Stimulated activated CD8-positive, alpha-beta memory T cell treated with anti-CD3 and anti-CD28 coated beads, Interleukin-4, amount 100 ng/mL, for 48 hours (primary cell): ENCODE data around the gene PPP6R1.
"Not testable (repeated sequence)": the region's sequence is repeated elsewhere in the genome, so short reads cannot be mapped to it uniquely, and the experiment has no call there.

Experiments
- DNase-seq: peaks from one replicate; pipeline ENCODE4 v3.0.0-alpha.2; 2020

Gene PPP6R1

DNA sequence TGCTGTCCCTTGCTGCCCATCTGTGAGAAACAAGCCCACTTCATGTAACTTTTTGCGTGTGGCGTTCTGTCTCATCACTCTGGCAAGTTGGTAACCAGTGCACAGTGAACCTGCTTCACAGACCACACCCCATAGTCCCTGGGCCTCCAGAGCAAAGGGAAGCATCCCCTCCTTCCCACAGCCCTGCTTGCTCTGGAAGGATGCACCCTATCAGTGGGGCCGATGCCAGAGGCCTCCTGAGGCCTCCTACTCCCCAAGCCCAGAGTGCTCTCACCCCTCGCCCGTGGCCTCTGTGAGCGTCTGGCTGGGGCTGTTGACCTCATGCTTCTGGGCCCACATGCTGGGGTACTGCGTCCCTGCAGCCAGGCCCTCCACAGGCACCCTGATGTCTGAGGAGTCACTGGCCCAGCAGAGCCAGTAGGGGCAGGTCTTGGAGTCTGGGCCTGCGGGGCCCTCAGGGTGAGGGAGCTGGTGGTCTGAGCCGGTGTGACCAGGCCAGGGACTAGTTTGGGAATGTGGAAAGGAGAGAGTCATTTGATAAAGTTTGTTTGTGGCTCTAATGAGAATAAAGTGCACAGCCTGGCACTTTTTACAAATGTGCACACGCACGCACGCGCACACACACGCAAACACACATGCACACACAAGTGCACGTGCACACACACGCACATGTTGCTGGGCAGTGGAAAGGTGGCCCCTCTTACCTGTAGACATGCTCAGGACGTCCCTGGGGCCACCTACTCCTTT is 35.4 kb downstream of the PPP6R1 start:
- DNase-seq = no peak

GRCh38 chr19:55220525-55220924 is 38.3 kb downstream of the PPP6R1 start:
- DNase-seq = no peak

DNA sequence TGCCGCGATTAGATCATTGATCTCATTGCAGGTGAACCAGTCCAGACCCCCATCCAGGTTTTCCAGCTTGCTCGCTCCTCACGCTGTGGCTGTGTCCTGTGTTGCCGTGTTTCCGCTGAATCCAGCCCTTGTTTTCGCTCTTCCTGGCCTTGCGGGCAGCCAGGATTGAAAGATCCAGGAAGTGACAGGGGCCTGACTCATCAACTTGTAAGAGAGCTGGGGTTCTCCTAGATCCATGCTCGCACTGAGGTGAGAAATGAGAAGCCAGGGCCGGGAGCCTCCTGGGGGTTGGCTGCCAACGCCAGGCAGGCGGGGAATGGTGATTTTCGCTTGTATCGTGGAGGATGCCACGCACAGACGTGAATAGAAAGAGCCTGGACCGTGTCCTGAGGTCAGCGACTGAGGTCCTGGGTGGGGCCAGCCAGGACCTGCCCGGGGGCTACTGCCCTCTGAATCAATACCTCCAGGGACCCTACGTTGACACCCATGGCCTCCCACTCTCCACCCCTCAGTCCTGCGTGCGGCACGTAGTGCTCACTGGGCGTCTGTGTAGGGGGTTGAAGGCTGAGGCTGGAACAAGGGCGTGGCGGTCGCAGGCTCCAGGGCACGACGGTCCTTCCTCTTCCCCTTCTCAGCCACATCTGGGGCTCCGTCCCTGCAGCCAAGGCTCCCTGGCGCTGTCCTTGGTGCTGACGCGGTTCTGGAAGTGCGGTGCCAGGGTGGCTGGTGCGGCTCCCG is 42.2 kb downstream of the PPP6R1 start:
- DNase-seq = peak; percentile 73

- no peak for DNase-seq
These were observed 45.3 kb downstream of the PPP6R1 start for GRCh38 chr19:55213547-55213946.

DNA sequence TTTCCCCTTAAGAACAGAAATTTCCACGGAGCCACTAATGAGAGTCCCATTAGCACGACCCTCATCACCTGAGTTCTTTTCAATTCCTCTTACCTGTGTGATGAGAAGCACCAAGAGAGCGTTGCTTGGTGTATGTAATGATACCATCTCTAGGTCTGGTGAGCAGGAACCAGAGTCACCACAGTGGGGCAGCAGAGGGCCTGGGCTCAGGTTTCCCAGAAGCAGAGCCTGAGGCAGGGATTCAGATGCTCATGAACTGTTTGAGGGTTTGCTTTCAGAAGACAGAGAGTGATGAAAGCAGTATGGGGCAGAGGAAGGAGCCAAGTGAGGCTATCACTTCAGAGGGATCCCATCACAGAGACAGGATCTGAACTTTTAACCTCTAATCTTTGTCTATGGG is 46.4 kb downstream of the PPP6R1 start:
- DNase-seq = peak; percentile 71

- no peak for DNase-seq
These were observed 48.9 kb downstream of the PPP6R1 start for GRCh38 chr19:55209693-55210472.

- DNase-seq = no peak
These were observed 49.7 kb downstream of the PPP6R1 start, which contains the start of gene PTPRH for GRCh38 chr19:55208880-55209692. PTPRH (minus strand) TSS chr19:55209501; CDS start chr19:55209433, 68 bp downstream.

GRCh38 chr19:55206664-55207500 is 51.9 kb downstream of the PPP6R1 start:
- DNase-seq = peak; percentile 77

DNA sequence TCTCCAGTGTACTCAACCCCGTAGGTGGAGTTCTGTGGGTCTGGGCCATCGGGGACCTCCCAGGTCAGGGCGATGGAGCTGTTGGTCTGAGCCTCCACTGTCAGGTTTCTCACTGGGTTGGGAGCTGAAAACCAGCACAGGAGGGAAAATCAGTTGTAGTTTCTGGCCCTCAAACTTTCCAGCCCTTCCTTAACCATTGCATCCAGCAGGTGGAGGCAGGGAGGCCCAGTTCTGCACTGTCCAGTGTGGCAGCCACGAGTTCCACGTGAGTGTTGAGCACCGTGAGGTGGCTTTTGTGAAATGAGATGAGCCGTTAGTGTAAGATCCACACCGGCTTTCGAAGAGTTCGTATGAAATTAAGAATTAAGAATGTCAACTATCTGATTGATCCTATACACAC is 56.6 kb downstream of the PPP6R1 start:
- DNase-seq = not testable (repeated sequence)

- no peak for DNase-seq
These were observed 59.1 kb downstream of the PPP6R1 start for GRCh38 chr19:55199620-55200204.

DNA sequence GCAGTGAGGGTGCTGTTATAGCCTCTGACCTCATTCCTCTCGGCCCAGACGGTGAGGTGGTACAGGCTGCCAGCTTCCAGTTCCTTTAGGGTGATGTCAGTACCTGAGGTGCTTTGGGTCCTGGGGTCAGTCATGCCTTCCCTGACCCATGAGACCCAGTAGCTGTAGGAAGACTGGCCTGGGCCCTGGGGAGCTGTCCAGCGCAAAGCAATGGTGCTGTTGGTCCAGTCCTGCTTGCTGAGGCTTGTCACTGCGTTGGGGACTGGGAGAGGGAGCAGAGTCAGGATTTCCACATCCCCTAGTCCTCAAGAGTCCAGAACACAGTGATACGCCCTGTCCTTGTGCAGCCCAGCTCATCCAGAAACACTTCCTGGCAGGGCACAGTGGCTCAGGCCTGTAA is 60.2 kb downstream of the PPP6R1 start:
- DNase-seq = no peak

DNA sequence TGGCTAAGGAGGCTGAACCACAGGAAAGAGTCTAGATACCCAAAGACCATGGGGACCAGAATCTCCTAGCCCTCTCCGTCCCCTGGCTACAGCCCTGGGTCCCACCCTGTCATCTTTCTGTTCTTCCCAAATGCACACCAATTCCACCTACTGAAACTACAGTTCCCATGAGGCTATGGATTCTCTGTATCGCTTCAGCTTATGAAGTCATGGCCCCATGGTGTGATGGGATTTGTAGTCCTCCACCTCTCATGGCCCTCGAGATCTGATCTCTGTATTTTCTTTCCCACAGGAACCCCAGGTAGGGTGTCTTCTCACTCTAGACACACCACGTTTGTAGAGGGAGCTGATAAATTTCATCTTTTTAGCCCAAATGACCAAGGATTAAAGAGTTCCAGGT is 61.3 kb downstream of the PPP6R1 start:
- DNase-seq = no peak

DNA sequence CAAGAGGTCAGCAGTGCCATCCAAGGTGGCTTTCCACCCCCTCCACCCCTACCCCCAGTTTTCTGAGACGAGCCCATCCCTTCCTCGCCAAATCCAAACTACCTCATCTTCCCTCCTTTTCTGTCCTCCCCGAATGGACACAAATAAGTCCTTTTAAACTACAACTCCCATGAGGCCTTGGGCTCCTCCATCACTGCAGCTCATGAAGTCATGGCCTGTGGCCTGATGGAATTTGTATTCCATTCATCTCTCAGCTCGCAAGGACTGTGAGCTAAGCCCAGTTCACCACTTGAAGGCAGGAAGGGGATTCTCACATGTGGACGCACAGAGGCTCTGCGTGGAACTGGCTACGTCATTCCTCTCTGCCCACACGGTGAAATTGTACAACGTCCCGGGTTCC is 62.0 kb downstream of the PPP6R1 start:
- no peak for DNase-seq

GRCh38 chr19:55193481-55193880 is 65.3 kb downstream of the PPP6R1 start:
- DNase-seq = no peak

- DNase-seq = no peak
These were observed 69.4 kb downstream of the PPP6R1 start for GRCh38 chr19:55189403-55189835.

DNA sequence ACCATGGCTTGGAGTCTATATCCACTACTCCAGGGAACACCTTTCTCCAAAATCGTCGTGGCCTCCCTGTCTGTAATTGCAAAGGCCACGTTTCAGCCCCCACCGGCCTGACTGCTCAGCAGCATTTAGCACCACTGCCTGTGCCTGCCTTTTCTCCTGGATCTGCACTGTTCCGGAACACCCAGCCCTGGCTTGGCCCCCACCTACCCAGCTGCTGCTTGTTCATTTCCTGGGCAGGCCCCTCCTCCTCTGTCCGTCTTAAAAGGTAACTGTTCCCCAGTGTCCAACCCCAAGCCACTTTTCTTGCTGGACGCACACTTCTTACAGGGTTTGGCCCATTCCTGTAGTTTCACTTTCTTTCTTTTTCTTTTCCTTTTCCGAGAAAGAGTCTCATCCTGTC is 70.2 kb downstream of the PPP6R1 start:
- DNase-seq = no peak

GRCh38 chr19:55186080-55186479 is 72.7 kb downstream of the PPP6R1 start:
- no peak for DNase-seq

DNA sequence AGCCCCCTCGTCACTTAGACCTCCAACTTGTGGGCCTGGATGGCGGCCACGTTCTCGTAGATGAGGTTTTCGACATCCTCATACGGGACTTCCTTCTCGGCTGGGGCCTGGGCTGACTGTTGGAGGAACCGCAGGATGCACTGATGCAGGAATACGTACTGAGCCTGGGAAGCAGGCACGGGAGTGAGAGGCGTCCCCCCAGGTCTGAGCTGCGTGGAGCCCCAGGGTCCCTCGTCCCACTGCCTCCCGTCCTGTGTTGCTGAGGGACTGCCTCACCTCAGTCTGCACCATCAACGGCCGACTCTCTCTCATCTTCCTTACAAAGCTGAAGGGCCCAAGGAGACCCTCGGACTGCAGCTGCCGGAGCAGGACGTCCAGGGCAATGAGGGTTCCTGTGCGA is 77.1 kb downstream of the PPP6R1 start:
- no peak for DNase-seq
